Liver (tissue), 9 donors: ENCODE measurements around the gene APOA1. TPM values are rescaled to one million over a fixed set of nuclear protein-coding genes. Genes with fewer than 3 reads are reported as not detected.

Source experiments
- DNase-seq: peaks from one replicate; pipeline ENCODE4 v3.0.0-alpha.2; 2017; ENCODE audit warnings: low spot score
- H3K27ac ChIP-seq, 2 donors: one replicate each; pipeline ENCODE4 v1.7.0; 2013; ENCODE audit warnings: inconsistent platforms in 2 of 2, low read length in 2 of 2, control low read depth in 1 of 2, low read depth in 1 of 2, mild to moderate bottlenecking in 1 of 2
- H3K27me3 ChIP-seq, 4 donors: one replicate each; pipeline versions ENCODE4 v1.6.1 to v1.7.0; 2013; ENCODE audit warnings: low read length in 3 of 4, inconsistent platforms in 1 of 4, mild to moderate bottlenecking in 1 of 4, moderate library complexity in 1 of 4; ENCODE audit not compliant: control insufficient read depth in 4 of 4, insufficient read depth in 4 of 4
- H3K36me3 ChIP-seq, 4 donors: one replicate each; pipeline versions ENCODE4 v1.6.1 to v1.7.0; 2013; ENCODE audit warnings: low read length in 3 of 4, mild to moderate bottlenecking in 3 of 4, low read depth in 1 of 4, moderate library complexity in 1 of 4; ENCODE audit not compliant: control insufficient read depth in 4 of 4, insufficient read depth in 3 of 4
- H3K4me1 ChIP-seq, 4 donors: one replicate each; pipeline versions ENCODE4 v1.6.1 to v1.7.0; 2013; ENCODE audit warnings: low read length in 3 of 4, mild to moderate bottlenecking in 3 of 4, moderate library complexity in 1 of 4; ENCODE audit not compliant: control insufficient read depth in 4 of 4, insufficient read depth in 4 of 4
- H3K4me3 ChIP-seq, 3 donors: one replicate each; pipeline versions ENCODE4 v1.6.1 to v1.7.0; 2013; ENCODE audit warnings: low read length in 3 of 3, control low read depth in 1 of 3, low read depth in 1 of 3, mild to moderate bottlenecking in 1 of 3
- H3K9ac ChIP-seq, 2 donors: one replicate each; pipeline ENCODE4 v1.7.0; 2013; ENCODE audit warnings: low read length in 2 of 2, mild to moderate bottlenecking in 2 of 2, moderate library complexity in 2 of 2, control low read depth in 1 of 2, low read depth in 1 of 2
- H3K9me3 ChIP-seq, 4 donors: one replicate each; pipeline versions ENCODE4 v1.6.1 to v1.7.0; 2013; ENCODE audit warnings: low read length in 3 of 4; ENCODE audit not compliant: control insufficient read depth in 4 of 4
- EGR1 ChIP-seq, 2 donors: IDR thresholded peaks; 2 replicates each; pipeline ENCODE4 v1.6.1; 2016 to 2018; ENCODE audit warnings: antibody characterized with exemption in 2 of 2, low read depth in 2 of 2
- FOXA1 ChIP-seq: IDR thresholded peaks from 2 replicates; pipeline ENCODE4 v1.6.1; 2016; ENCODE audit warnings: antibody characterized with exemption
- FOXA2 ChIP-seq: IDR thresholded peaks from 2 replicates; pipeline ENCODE4 v1.6.1; 2016; ENCODE audit warnings: antibody characterized with exemption
- GABPA ChIP-seq, 2 donors: IDR thresholded peaks in 1 of 2; conservative IDR thresholded peaks in 1 of 2; 2 replicates each; pipeline ENCODE4 v1.6.1; 2016; ENCODE audit warnings: antibody characterized with exemption in 2 of 2, mild to moderate bottlenecking in 1 of 2, moderate library complexity in 1 of 2
- HNF4A ChIP-seq, 2 donors: conservative IDR thresholded peaks; 2 replicates each; pipeline ENCODE4 v1.6.1; 2016; ENCODE audit warnings: antibody characterized with exemption in 2 of 2, mild to moderate bottlenecking in 2 of 2
- HNF4G ChIP-seq: IDR thresholded peaks from 2 replicates; pipeline ENCODE4 v1.6.1; 2016; ENCODE audit warnings: antibody characterized with exemption
- JUND ChIP-seq, 2 donors: IDR thresholded peaks; 2 replicates each; pipeline ENCODE4 v1.6.1; 2016; ENCODE audit warnings: antibody characterized with exemption in 2 of 2
- NR2F2 ChIP-seq: IDR thresholded peaks from 2 replicates; pipeline ENCODE4 v1.6.1; 2016; ENCODE audit warnings: antibody characterized with exemption
- RAD21 ChIP-seq, 2 donors: IDR thresholded peaks; 2 replicates each; pipeline ENCODE4 v1.6.1; 2016; ENCODE audit warnings: antibody characterized with exemption in 2 of 2, mild to moderate bottlenecking in 2 of 2
- RXRA ChIP-seq, 2 donors: IDR thresholded peaks; 2 replicates each; pipeline ENCODE4 v1.6.1; 2017 to 2018; ENCODE audit warnings: antibody characterized with exemption in 2 of 2, mild to moderate bottlenecking in 1 of 2
- SP1 ChIP-seq: IDR thresholded peaks from 2 replicates; pipeline ENCODE4 v1.6.1; 2018; ENCODE audit warnings: antibody characterized with exemption, mild to moderate bottlenecking
- TAF1 ChIP-seq: conservative IDR thresholded peaks from 2 replicates; pipeline ENCODE4 v1.6.1; 2016; ENCODE audit warnings: antibody characterized with exemption, mild to moderate bottlenecking
- YY1 ChIP-seq: IDR thresholded peaks from 2 replicates; pipeline ENCODE4 v1.6.1; 2016; ENCODE audit warnings: antibody characterized with exemption, mild to moderate bottlenecking
- WGBS: extraction: QIAGEN DNeasy Blood & Tissue Kit; methylation state at CpG from one replicate; pipeline ENCODE4 v1.1.7; 2013; 5-methylcytosine and 5-hydroxymethylcytosine counted together
- polyA plus RNA-seq, 2 donors: library from polyadenylated mRNA; stranded (reverse) in 1 of 2; unstranded in 1 of 2; fragments of 200-250 nt in 1 of 2; fragments of >200 nt in 1 of 2; fragmentation: Nextera tagmentation in 1 of 2; extraction: Ambion mirVana in 1 of 2; gene quantifications; one replicate each; pipeline versions ENCODE4 v1.2.1 to v1.2.3, GENCODE V29; 2013 to 2015
- total RNA-seq, 2 donors: library from RNA; depleted of rRNA; stranded (reverse); fragments of >200 nt; gene quantifications; one replicate each; pipeline ENCODE4 v1.2.3, GENCODE V29; 2014
- TF ChIP-seq, protein P1 (sequence below): fragments of 150-350 bp; IDR thresholded peaks from 2 replicates; pipeline ENCODE4 v1.5.1; 2017; ENCODE audit warnings: improper control_type of control experiment, low read depth, low read length; ENCODE audit not compliant: missing input control
- TF ChIP-seq, protein P2 (sequence below): IDR thresholded peaks from 2 replicates; pipeline ENCODE4 v1.6.1; 2016; ENCODE audit warnings: antibody characterized with exemption
- TF ChIP-seq, protein P3 (sequence below): IDR thresholded peaks from 2 replicates; pipeline ENCODE4 v1.6.1; 2016; ENCODE audit warnings: antibody characterized with exemption
- TF ChIP-seq, protein P4 (sequence below): IDR thresholded peaks from 2 replicates; pipeline ENCODE4 v1.6.1; 2016; ENCODE audit warnings: antibody characterized with exemption
- TF ChIP-seq, protein P5 (sequence below): IDR thresholded peaks from 2 replicates; pipeline ENCODE4 v1.6.1; 2016; ENCODE audit warnings: antibody characterized with exemption, mild to moderate bottlenecking
- donor health status: healthy.
- donor health status: healthy.
- donor health status: healthy.
- donor health status: healthy.
- donor health status: healthy.

Gene APOA1
- total and polyA plus RNA-seq, 4 donors = 4,271 to 17,093 (median 8,590) TPM

DNA sequence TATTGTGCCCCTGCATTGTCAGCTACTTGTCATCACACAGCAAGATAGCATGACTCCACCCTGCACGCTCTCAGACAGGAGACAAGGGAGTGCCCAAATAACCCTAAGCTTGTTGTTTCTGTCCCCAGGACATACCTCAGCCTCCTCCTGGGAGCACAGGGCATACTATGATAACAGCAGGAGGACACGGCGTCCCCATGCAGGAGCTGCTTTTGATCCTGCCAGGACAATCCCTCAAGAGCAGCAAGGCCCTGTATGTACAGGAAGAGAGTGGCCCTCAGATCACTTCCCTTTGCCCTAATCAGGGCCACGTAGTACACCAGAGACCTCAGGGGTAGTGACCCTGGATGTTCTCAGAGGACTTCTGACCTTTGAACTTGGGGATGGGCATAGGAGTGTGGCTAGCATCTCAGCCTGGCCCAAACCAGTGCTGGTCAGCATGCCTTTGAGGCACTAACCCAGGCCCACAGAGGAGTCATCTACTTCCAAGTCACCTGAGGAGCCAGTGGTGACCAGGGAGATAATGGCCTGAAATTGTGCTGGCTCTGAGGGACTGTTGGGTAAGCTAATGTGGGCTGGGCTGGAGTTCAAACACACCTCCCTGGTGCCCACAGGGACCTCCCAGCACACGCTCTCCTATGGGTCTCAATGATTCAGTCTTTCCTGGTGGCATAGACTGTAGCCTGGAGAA is 23.5 kb downstream of the APOA1 start:
- Histone ChIP-seq H3K27me3 (no peaks in the 10 kb centered on the region), H3K36me3 (no peaks in the 10 kb centered on the region), H3K9ac (peak overlapping the region in 1 of 2 donors; percentile 26), H3K9me3 (no peaks in the 10 kb centered on the region), H3K4me3 (peak overlapping the region in 1 of 3 donors; percentile 40), H3K27ac (peak overlapping the region; percentile 76 to 86), H3K4me1 (peaks cover 9 to 49% (median 29%) of the 10 kb centered on the region in 4 donors)
- TF ChIP-seq RAD21 (IDR thresholded peaks at IDR 0.05) (peak; percentile 55 to 73), HNF4G (peak; percentile 99), FOXA1 (peak; percentile 88), TAF1 (peak; percentile 96), JUND (IDR thresholded peaks at IDR 0.05) (peak; percentile 86 to 90), NR2F2 (peak; percentile 99), EGR1 (IDR thresholded peaks at IDR 0.05; ENCODE audit: low read depth in 2 of 2) (peak in 1 of 2 donors; percentile 58), HNF4A (conservative IDR thresholded peaks at IDR 0.05) (peak; percentile 99 to 100), RXRA (IDR thresholded peaks at IDR 0.05) (peak; percentile 100), FOXA2 (peak; percentile 79), YY1 (peak; percentile 72), GABPA (IDR thresholded peaks at IDR 0.05 in 1 of 2, conservative IDR thresholded peaks at IDR 0.05 in 1 of 2) (peak in 1 of 2 donors; percentile 73), SP1 (peak; percentile 100)
- TF ChIP-seq, protein P1, sequence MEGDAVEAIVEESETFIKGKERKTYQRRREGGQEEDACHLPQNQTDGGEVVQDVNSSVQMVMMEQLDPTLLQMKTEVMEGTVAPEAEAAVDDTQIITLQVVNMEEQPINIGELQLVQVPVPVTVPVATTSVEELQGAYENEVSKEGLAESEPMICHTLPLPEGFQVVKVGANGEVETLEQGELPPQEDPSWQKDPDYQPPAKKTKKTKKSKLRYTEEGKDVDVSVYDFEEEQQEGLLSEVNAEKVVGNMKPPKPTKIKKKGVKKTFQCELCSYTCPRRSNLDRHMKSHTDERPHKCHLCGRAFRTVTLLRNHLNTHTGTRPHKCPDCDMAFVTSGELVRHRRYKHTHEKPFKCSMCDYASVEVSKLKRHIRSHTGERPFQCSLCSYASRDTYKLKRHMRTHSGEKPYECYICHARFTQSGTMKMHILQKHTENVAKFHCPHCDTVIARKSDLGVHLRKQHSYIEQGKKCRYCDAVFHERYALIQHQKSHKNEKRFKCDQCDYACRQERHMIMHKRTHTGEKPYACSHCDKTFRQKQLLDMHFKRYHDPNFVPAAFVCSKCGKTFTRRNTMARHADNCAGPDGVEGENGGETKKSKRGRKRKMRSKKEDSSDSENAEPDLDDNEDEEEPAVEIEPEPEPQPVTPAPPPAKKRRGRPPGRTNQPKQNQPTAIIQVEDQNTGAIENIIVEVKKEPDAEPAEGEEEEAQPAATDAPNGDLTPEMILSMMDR = no peak
- TF ChIP-seq, protein P2, sequence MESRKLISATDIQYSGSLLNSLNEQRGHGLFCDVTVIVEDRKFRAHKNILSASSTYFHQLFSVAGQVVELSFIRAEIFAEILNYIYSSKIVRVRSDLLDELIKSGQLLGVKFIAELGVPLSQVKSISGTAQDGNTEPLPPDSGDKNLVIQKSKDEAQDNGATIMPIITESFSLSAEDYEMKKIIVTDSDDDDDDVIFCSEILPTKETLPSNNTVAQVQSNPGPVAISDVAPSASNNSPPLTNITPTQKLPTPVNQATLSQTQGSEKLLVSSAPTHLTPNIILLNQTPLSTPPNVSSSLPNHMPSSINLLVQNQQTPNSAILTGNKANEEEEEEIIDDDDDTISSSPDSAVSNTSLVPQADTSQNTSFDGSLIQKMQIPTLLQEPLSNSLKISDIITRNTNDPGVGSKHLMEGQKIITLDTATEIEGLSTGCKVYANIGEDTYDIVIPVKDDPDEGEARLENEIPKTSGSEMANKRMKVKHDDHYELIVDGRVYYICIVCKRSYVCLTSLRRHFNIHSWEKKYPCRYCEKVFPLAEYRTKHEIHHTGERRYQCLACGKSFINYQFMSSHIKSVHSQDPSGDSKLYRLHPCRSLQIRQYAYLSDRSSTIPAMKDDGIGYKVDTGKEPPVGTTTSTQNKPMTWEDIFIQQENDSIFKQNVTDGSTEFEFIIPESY = peak; percentile 95
- TF ChIP-seq, protein P3, sequence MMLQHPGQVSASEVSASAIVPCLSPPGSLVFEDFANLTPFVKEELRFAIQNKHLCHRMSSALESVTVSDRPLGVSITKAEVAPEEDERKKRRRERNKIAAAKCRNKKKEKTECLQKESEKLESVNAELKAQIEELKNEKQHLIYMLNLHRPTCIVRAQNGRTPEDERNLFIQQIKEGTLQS = peak; percentile 90
- TF ChIP-seq, protein P4, sequence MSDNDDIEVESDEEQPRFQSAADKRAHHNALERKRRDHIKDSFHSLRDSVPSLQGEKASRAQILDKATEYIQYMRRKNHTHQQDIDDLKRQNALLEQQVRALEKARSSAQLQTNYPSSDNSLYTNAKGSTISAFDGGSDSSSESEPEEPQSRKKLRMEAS = peak; percentile 92
- TF ChIP-seq, protein P5, sequence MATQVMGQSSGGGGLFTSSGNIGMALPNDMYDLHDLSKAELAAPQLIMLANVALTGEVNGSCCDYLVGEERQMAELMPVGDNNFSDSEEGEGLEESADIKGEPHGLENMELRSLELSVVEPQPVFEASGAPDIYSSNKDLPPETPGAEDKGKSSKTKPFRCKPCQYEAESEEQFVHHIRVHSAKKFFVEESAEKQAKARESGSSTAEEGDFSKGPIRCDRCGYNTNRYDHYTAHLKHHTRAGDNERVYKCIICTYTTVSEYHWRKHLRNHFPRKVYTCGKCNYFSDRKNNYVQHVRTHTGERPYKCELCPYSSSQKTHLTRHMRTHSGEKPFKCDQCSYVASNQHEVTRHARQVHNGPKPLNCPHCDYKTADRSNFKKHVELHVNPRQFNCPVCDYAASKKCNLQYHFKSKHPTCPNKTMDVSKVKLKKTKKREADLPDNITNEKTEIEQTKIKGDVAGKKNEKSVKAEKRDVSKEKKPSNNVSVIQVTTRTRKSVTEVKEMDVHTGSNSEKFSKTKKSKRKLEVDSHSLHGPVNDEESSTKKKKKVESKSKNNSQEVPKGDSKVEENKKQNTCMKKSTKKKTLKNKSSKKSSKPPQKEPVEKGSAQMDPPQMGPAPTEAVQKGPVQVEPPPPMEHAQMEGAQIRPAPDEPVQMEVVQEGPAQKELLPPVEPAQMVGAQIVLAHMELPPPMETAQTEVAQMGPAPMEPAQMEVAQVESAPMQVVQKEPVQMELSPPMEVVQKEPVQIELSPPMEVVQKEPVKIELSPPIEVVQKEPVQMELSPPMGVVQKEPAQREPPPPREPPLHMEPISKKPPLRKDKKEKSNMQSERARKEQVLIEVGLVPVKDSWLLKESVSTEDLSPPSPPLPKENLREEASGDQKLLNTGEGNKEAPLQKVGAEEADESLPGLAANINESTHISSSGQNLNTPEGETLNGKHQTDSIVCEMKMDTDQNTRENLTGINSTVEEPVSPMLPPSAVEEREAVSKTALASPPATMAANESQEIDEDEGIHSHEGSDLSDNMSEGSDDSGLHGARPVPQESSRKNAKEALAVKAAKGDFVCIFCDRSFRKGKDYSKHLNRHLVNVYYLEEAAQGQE = peak; percentile 86
- WGBS = 29% methylated on average over 5 of the region's 5 CpGs
- DNase-seq = no peak
